ENCODE results near the gene FASLG.
"Not testable (repeated sequence)": the region's sequence is repeated elsewhere in the genome, so short reads cannot be mapped to it uniquely, and the experiment has no call there.

FASLG gene, protein sequence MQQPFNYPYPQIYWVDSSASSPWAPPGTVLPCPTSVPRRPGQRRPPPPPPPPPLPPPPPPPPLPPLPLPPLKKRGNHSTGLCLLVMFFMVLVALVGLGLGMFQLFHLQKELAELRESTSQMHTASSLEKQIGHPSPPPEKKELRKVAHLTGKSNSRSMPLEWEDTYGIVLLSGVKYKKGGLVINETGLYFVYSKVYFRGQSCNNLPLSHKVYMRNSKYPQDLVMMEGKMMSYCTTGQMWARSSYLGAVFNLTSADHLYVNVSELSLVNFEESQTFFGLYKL

DNA sequence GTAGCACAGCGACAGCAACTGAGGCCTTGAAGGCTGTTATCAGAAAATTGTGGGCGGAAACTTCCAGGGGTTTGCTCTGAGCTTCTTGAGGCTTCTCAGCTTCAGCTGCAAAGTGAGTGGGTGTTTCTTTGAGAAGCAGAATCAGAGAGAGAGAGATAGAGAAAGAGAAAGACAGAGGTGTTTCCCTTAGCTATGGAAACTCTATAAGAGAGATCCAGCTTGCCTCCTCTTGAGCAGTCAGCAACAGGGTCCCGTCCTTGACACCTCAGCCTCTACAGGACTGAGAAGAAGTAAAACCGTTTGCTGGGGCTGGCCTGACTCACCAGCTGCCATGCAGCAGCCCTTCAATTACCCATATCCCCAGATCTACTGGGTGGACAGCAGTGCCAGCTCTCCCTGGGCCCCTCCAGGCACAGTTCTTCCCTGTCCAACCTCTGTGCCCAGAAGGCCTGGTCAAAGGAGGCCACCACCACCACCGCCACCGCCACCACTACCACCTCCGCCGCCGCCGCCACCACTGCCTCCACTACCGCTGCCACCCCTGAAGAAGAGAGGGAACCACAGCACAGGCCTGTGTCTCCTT is at the start of gene FASLG:
Gene FASLG, plus strand, starts transcription at position 233 of the 583 bp plus-strand sequence. Its CDS starts 99 bp downstream, at position 332.
- DNase-seq (ENCODE audit: low read depth), result peak; percentile 24

DNA sequence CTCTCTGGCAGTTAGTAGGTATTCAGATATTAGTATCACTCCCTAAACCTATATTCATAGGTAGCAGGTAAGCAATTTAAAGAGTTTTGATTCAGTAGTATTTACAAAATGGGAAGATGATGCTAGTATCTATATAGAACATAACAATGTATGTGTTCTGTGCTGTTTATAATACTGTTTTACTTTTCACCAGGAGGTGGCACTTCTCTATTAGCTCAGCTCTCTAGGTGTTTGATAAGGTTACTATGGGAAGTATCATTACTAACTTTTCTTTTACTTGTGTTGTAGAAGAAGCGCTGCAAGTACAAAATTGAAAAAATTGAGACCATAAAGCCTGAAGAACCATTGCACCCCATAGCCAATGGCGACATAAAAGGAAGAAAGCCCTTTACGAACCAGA is 49.4 kb upstream of the FASLG start:
- no peak for DNase-seq (ENCODE audit: low read depth)

DNA sequence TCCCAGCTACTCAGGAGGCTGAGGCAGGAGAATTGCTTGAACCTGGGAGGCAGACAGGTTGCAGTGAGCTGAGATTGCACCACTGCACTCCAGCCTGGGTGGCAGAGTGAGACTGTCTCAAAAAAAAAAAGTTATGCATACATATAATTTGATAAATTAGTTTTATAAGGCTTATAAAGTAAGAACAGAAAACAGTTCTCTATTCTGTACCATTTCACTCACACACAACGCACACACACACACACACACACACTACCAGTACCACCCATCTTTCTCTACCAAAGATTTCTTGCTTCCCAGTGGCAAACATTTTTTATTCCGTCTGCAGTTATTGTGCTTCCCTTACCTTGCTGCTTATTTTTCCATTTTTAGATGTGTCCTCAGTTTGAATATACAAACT is 46.4 kb upstream of the FASLG start:
- DNase-seq (ENCODE audit: low read depth), result no peak

DNA sequence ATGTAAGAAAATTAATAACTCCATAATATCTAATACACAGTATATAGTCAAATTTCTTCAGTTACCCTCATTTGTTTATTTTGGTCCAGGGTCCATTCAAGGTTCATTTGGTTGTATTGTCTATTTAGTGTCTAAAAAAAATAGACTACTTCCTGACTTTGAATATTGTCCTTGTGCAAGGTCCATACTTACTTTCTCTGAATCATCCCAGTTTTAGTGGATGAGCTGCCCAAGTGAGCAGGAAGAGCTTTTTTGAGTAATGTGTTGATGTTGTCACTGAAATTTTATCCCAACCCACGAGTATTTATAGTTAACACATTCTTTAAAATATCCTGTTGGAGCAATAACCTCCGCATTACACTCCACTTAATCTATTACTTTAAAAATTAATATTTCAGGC is 45.6 kb upstream of the FASLG start:
- no peak for DNase-seq (ENCODE audit: low read depth)

DNA sequence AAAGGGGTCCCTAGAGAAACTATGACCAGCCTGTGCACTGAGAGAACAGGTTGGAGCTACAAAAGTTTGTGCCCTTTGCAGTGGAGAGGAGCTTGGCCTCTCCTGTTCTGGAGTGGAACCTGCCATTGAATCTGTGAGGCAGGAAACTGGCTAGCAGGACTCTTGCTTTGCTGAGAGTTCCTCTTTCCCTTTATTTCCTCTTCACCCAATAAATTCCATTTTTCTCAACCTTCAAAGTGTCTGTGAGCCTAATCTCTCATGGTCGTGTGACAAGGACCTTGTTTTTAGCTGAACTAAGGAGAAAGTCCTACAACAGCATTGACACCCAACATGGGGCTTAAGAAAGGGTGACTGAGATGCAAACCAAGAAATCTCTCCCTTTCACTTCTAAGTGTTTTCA is 42.7 kb upstream of the FASLG start:
- DNase-seq (ENCODE audit: low read depth), result no peak

DNA sequence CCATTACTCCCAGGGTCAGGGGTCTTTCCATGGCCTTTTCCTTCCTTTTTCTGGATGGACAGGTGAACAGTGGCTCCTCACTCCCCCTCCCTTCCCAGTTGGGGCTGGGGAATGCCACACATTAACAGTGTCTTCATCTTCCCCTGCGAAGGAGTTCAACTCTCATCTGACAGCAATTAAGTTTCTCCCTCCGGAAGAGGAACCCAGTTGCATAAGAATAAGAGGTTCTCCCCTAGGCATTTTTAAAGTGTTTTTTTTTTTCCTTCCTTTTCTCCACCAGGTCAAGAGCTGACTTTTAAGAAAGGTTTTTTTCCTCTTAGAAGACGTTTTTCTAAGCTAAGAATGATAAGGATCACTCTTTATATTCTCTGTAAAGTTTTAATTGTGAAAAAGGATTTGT is 42.3 kb upstream of the FASLG start:
- DNase-seq (ENCODE audit: low read depth), result no peak

DNA sequence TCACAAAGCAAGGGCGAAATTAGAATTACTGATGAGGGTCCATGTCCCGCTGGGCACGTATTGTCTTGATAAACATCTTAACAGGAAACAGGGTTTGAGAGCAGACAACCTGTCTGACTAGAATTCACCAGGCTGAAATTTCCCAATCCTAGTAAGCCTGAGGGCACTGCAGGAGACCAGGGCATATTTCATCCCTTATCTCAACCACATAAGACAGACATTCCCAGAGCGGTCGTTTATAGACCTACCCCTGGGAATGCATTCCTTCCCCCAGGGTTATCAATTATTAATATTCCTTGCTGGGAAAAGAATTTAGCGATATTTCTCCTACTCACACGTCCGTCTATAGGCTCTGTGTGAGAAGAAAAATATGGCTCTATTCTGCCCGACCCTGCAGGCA is 38.3 kb upstream of the FASLG start:
- DNase-seq (ENCODE audit: low read depth), result not testable (repeated sequence)

DNA sequence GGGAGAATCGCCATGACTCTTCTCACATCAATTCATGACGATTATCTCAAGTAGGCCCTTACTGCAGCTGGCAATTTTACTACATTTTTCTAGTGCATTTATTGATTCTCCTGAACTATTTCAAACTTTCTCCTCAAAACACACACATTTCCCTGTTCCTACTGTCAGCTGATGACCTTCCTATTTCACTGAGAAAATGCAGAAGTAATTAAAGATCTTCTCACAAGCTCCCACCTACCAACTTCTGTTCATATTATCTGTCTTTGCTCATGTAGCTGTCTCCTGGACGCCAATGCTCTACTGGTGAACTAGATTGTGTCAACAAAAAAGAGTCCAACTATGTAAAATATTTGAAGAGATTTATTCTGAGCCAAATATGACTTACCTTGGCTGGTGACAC is 36.4 kb upstream of the FASLG start:
- no peak for DNase-seq (ENCODE audit: low read depth)

DNA sequence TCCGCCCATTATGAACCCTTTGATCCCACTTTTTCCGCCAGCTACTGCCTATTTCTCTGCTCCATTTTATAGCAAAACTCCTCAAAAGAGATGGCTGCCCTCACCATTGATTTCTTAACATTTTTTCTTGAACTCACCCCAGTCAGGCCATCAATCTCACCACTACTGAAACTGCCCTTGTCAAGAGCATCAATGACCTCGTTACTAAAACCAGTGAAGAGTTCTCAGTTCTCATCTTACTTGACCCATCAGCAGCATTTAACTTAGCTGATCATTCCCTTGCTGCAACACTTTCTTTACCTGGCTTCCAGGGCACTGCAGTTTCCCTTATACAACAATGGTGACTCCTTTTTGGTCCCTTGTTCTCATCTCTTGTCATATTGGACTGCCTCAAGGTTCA is 35.2 kb upstream of the FASLG start:
- DNase-seq (ENCODE audit: low read depth), result no peak

DNA sequence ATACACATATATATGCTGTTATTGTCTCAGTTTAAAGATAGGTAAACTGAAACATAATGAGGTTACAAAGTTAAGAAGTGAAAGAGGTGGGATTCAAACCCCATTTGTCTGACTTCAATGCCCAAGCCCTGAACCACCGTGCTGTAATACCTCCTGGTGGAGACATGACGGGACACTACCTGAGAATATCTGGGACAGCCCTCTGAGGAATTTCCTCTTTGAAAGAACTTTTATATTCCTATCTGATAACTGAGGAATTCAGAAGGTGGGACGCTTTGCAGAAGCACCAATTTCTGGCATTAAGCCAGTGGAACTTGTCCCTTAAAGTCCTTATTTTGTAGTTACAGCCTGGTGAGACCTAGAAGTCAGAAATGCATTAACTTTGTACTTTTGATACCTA is 32.1 kb upstream of the FASLG start:
- no peak for DNase-seq (ENCODE audit: low read depth)

DNA sequence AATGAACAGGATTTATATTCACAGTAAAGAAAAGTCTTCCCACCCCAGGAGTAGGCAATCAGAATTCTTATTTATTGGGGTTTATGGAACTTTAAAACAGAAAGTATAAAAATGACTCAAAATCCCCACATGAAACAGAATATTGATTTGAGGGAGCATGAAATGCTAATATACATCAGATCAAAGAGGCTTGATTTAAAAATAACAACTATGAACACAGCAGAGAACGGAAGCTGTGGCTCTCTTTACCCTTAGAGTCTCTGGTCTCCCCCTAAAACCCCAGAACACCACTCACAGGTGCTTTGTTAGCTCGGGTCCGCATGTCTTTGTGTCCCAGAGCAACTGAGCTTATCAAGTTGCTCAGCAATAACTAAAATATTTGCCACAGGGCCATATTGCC is 31.2 kb upstream of the FASLG start:
- DNase-seq (ENCODE audit: low read depth), result no peak

DNA sequence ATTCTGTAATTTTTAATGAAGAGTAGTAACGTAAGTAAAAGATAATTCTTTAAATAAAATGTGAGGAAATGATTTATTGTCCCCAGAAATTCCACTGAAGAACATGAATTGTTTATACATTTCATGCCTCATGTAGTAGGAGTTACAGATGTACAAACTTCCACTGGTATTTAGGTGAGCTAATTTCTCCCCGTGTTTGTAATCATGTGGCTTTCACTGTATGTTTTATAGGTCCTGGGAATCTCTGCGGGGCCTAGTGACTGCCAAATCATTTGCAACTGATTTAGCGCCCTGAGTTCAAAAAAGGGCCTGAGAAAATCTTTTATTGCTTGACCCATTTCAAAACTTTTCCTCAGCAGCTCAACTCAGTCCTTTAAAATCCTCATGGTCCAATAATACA is 30.5 kb upstream of the FASLG start:
- DNase-seq (ENCODE audit: low read depth), result no peak

DNA sequence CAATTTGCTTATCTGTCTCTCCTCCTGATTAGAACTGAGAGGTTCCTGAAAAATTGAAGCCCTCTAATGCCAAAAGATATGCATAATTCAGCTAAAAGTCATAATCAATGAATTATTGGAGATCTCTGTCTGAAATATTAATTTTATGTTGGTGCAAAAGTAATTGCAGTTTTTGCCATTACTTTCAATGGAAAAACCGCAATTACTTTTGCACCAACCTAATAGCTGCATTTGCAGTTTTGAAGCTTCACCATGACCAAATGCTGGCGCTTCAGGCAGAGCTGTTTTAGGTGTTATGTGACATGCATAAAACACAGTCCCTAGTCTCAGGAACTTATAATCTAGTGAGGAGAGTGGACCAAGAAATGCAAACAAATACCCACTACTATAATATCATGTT is 29.7 kb upstream of the FASLG start:
- no peak for DNase-seq (ENCODE audit: low read depth)

DNA sequence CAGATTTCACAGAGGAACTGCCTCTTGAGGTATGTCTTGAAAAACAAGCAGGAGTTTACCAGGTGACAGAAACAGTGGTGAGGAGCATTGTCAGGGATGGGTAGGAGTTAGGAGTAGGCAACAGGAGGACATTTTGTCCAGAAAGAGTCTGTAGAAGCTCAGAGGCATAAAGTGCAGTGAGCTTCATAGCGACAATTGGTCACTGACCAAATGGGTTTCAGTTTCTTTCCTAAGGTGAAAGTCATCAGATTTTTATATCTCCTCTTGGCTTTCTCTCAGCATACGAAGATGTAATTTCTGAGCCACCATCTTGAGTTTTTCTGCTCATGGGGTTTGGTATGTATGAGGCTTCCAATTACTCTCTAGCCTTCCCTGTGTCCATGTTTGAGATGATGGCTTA is 29.3 kb upstream of the FASLG start:
- DNase-seq (ENCODE audit: low read depth), result no peak

DNA sequence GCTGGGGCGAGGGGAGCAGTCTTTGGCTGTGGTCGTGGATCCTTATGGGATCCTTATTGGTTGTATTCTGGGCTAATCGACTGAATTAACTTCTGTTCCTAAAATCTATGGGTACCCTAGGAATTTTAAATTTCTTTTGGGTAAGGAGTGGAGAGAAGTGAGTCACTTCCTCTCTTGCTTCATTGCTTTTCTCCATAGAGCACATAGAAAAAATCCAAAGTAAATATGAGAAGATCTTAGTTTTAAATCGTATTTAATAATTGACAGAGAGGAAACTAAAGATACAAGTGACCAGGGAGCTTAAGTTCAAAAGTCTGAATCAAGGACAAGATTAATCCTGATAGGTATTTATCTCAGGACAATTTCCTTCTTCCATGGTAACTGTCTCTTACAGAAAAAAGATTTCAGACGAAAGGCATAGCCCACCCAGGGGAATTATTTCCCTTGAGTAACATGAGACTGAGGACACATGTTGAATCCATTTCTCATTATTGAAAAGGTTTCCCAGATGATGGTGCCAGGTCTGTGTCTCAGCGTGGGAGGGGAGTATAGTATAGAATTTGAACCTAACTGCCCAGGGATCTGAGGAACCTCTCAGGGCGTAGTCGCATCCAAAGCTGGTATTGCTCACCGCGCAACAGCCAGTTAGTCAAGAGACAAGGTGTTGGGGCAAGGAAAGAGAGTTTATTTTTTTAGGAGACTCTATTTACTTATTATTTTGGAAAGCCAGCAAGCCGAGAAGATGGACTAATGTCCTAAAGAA is 28.7 kb upstream of the FASLG start:
- DNase-seq (ENCODE audit: low read depth), result no peak

DNA sequence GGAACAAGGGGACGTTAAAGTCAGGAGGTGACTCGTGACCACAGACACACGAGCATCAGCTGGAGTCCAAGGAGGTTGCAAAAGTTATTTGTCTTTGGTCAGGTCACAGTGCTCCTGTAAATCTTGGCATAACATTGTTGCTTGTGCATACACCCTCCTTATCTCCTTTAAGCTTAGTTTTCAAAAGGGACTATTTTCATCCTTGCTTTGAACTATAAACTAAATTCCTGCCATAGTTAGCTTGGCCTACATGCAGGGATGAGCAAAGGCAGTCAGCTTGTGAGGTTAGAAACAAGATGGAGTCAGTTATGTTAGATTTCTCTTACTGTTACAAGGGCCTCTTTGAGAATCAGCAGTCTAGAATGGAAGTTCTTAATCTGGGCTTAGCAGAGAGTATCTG is 28.0 kb upstream of the FASLG start:
- no peak for DNase-seq (ENCODE audit: low read depth)

DNA sequence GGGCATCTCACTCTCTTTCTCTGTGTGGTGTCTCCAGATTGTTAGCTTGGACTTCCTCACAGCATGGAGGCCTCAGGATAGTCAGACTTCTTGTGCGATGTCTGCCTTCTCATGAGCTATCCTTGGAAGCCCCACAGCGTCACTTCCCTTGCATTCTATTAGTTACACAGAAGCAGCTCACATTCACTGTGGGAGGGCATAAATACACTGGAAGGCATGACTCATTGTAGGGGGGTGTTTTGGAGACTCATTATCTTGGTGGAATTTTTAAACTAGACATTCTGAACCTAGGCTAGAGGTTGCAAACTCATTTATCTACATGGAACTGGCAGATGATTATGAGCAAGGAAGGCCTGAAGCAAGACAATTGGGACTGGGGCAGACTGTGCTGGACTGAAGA is 21.4 kb upstream of the FASLG start:
- DNase-seq (ENCODE audit: low read depth), result no peak

DNA sequence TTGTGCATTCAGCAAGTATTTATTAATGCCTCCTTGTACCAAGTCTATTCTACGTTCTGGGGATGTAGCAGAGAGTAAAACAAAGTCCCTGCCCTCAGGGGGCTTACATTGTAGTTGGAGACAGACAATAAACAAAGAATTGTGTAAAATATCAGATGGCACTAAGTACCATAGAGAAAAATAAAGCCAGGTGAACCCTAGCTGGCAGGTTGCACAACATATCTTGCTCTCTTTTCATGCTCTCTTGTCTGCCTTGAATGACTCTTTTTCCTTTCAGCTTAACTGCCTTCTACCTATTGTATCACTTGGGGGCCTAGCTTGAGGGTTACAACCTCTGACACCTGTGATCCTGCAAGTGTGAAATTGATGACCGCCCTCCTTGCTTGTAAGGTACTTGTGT is 20.7 kb upstream of the FASLG start:
- DNase-seq (ENCODE audit: low read depth), result no peak

DNA sequence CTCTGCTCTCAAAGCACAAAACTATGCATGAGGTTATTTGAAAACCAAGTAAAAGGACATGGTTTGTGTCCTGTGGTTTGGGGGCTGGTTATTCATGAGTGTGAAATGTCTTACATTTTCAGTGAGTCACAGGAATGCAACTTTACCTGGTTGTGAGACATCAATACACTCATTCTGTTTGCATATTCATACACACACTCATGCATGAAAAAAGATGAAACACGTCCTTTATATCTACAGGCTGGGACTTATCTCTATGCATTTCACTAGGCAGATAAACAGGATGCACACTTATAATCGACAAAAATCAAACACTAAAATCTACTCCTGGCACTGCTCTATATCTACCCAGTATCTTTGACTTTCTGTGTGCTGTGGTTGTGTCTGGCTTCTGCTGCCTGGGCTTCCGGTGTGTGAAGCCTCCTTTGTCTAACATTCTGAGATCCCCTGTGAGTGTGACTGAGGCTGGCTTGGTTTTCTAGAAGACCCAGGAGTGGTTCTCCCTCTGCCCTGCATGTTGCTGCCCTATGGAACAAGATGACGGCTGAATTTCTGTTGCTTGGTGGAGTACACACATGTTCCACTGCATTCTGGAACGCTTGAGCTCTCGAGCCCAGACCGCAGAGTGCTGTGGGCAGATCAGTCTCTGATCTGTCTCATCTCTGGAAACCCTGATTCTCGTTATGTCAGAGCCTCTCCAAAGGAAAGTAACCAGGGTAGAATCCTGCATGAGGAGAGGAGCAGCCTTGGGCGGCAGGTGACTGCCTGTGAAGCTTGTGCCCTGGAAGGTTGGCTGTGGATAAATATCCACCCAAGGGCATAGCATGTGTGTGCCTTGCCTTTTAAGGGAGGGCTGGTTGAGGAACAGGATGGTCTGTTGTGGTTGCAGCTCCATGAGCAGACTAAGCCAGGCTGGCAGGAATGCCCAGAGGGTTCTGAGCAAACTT is 19.7 kb upstream of the FASLG start:
- DNase-seq (ENCODE audit: low read depth), result peak; percentile 46

DNA sequence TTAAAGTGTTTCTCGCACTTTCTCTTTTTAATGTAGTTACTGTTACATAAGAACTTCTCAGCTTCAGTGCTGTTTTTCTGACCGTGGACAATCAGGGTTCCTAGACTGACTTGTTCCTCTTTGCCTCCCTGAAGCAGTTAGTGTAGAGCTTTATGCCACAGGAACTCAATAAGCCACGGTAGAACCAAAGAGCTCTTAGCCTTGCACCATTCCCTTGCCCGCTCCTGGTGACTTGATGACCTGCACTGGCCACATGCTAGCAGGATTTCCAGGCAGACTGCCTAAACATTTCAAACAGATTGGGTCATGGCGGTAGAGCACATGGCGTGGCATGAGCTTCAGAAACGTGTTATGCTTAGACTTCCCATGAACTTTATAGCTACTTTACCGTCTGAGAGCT is 18.8 kb upstream of the FASLG start:
- DNase-seq (ENCODE audit: low read depth), result no peak

DNA sequence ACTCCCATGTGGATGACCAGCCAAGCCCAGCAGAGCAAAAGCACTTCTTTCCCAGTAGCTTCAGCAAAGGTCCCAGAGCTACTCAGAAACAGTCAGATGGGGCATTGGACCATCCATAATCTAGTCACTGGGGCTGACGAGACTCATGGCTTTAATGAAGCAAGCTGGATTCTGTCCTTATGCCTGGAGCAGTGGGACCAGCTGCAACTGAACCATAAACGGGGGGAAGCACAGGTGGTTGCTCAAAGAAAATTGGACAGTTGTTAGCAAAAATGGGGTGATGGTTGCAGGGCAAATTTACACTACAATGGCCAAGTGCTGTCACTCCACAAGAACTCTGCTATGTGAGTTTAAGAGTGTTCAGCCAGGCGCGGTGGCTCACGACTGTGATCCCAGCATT is 17.4 kb upstream of the FASLG start:
- no peak for DNase-seq (ENCODE audit: low read depth)

DNA sequence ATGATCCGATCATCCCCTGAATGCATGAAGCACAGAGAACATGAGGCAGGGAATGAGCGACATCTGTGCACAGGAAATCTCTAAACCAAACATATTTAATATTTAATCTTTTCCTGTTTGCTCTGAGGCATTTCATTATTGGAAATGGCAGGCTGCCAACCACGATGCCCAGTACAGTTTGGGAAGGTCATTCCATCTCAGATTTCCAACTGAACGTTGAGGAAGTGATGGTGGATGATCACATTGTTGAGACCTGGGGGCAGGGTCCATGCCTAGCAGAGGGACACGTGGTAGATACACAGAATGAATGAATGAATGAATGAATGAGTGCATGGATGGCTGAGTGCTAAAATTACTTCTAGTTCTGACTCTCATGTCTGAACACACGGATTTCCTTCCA is 15.9 kb upstream of the FASLG start:
- no peak for DNase-seq (ENCODE audit: low read depth)
